Activated CD8-positive, alpha-beta memory T cell treated with anti-CD3 and anti-CD28 coated beads, Interleukin-2, amount 10 ng/mL, durations not matched to agents 7 days and 5 days (primary cell): Measurements from ENCODE around the gene PSMD12. TPM values are rescaled to one million over a fixed set of nuclear protein-coding genes. Genes with fewer than 3 reads are reported as not detected.
"Not testable (repeated sequence)": the region's sequence is repeated elsewhere in the genome, so short reads cannot be mapped to it uniquely, and the experiment has no call there.

ENCODE experiments used
- ATAC-seq: fragments of 150-1000 bp; cut with Tn5 transposase; one replicate; pipeline ENCODE4 v1.10.0; 2021; ENCODE audit warnings: moderate library complexity
- CTCF ChIA-PET: fragments of 350-600 bp; sonication (Branson Sonifier 250); formaldehyde crosslinking; loops from one replicate; lab custom pipeline; 2021; ENCODE audit warnings: antibody characterized with exemption; lab: Charles Lee
- DNase-seq: peaks from one replicate; pipeline ENCODE4 v3.0.0-alpha.2; 2020
- H3K27ac Mint-ChIP-seq: one replicate; pipeline ENCODE4 v1.8.0; 2021; ENCODE audit warnings: mild to moderate bottlenecking, mixed read lengths
- H3K27me3 Mint-ChIP-seq: one replicate; pipeline ENCODE4 v1.8.0; 2021; ENCODE audit warnings: mixed read lengths
- H3K36me3 Mint-ChIP-seq: one replicate; pipeline ENCODE4 v1.8.0; 2021; ENCODE audit warnings: mild to moderate bottlenecking, mixed read lengths
- H3K4me1 Mint-ChIP-seq: one replicate; pipeline ENCODE4 v1.8.0; 2021; ENCODE audit warnings: mixed read lengths
- H3K4me3 Mint-ChIP-seq: one replicate; pipeline ENCODE4 v1.8.0; 2021; ENCODE audit warnings: mild to moderate bottlenecking, moderate library complexity, mixed read lengths
- H3K9me3 Mint-ChIP-seq: one replicate; pipeline ENCODE4 v1.8.0; 2022; ENCODE audit warnings: low read depth, mixed read lengths
- total RNA-seq, 2 experiments: library from RNA; stranded (reverse); gene quantifications; one replicate each; pipeline ENCODE4 v1.2.3, GENCODE V29; 2021

The PSMD12 gene
- total RNA-seq, 2 experiments from 2014 or later: 52.8 to 63.2 TPM

DNA sequence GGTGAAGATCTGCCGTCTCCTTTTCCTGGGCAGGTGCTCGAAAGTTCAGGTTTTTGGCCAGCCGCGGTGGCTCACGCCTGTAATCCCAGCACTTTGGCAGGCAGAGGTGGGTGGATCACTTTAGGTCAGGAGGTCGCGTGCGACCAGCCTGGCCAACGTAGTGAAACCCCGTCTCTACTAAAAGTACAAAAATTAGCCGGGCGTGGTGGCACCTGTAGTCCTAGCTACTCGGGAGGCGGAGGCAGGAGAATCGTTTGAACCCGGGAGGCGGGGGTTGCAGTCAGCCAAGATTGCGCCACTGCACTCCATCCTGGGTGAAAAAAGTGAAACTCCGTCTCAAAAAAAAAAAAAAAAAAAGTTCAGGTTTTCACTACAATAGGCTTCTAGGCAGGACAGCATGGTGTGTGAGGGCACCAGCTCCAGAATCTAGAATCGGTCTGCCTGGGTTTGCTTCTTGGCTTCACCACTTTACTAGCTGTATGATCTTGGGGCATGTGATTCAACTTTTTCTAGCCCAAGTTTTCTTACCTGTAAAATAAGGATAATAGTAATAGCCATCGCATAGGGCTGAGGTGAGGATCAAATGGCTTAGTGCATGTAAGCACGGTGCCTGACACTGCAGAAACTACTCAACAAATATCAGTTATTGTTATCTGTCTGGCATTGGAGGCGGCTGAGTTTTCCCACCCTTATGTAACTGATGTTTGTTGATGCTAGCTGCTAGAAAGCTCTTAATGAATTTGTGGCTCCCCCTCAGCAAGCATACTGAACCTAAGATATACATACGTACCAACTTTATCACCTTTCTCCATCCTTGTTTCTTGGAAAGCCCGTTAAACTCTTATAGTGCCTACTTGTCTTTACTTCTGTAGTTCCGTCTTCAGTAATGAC lies 1.3 kb downstream of the PSMD12 start:
- peak overlapping the region; percentile 89 for H3K4me3 Mint-ChIP-seq
- DNase-seq: no peak
- H3K36me3 Mint-ChIP-seq: peaks cover 32% of the 10 kb centered on the region
- peaks cover 64% of the 10 kb centered on the region for H3K4me1 Mint-ChIP-seq
- no peak for ATAC-seq
- no peaks in the 10 kb centered on the region for H3K9me3 Mint-ChIP-seq
- peak overlapping the region; percentile 89 for H3K27ac Mint-ChIP-seq
- CTCF ChIA-PET: interaction anchor here (1.0 to 6.8 kb wide), 5 partner anchors 9 to 239 kb away, joined by 3 to 47 read pairs (median 4); partner anchors contain the start of gene PITPNC1
- no peaks in the 10 kb centered on the region for H3K27me3 Mint-ChIP-seq

DNA sequence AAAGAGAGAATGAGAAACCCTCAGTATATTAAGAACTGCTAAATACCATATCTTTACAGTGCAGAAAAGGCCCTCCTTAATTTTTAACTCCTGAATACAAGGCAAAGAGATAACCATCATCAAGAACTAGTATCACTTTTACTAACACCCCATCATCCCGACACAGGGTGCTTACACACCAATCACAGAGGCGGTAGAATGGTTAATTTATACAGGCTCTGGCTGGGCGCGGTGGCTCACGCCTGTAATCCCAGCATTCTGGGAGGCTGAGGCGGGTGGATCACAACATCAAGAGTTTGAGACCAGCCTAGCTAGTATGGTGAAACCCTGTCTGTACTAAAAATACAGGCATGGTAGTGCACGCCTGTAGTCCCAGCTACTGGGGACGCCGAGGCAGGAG lies 4.2 kb downstream of the PSMD12 start:
- Mint-ChIP-seq H3K4me1 (peaks cover 73% of the 10 kb centered on the region), H3K27me3 (no peaks in the 10 kb centered on the region), H3K36me3 (peaks cover 45% of the 10 kb centered on the region), H3K9me3 (no peaks in the 10 kb centered on the region), H3K27ac (peak overlapping the region; percentile 52), H3K4me3 (no peak overlapping the region)
- DNase-seq (no peak), ATAC-seq (no peak)
- CTCF ChIA-PET: interaction anchor here (2.1 kb wide), 1 partner anchor 17 kb away, joined by 8 read pairs; no protein-coding TSS in a partner anchor

DNA sequence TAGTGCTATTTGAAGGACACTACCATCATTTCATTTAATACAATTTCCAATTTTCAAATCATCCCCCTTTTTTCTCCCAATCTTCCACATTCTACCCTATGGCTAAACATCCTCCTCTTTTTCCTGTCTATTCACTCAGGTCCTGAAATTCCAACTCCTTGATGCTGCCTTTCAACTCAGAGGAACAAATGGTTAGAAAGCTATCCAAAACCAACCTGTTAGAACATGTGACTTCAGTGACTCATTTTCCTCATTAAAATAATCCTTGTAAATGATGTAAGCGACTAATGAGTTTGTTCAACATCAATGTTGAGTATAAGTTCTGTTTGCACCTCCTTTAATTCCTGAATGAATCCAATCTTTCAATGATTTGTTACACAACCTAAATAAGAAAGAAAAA lies 5.5 kb downstream of the PSMD12 start:
- CTCF ChIA-PET: interaction anchor here (2.1 kb wide), 1 partner anchor 18 kb away, joined by 8 read pairs; no protein-coding TSS in a partner anchor
- peaks cover 69% of the 10 kb centered on the region for H3K4me1 Mint-ChIP-seq
- ATAC-seq (no peak), DNase-seq (no peak)
- no peaks in the 10 kb centered on the region for H3K9me3 Mint-ChIP-seq
- no peaks in the 10 kb centered on the region for H3K27me3 Mint-ChIP-seq
- H3K36me3 Mint-ChIP-seq: peaks cover 49% of the 10 kb centered on the region
- peak overlapping the region; percentile 69 for H3K27ac Mint-ChIP-seq
- no peak overlapping the region for H3K4me3 Mint-ChIP-seq

DNA sequence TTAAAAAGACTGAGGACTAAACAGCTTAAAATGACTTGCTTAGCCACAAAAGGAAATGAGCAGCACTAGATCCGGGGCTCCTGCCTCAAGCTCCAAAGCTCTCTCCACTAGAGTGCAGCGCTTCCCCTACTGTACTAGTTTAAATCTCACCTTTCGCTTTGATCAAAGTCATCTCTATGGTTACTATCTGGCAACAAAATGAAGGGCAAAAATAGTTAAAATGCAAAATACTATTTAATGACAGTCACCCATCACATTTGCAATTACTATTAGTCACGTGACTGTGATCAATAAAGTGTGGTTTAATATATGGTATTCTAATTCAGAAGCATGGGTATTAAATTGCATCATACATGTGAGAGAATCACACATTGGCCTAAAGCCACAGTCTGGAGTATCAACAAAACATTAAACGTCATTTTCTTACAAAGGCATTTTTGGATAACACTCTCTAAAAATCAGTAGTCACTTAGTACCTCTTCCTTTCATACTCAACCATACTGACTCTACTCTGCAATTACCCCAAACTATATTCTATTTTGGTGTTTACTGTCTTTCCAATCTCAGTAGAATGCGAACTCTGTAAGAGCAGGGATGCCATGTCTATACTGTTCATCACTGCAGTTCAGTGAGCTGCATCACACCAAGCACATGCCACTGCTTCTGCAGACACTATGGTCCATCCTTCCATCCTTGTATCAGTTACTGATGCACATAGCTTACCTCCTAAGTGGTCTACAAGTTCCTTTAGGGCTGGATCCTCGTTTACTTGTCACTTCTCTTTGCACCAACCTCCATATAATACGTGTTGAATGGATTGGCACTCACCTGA lies 6.2 kb downstream of the PSMD12 start:
- ATAC-seq (peak; percentile 82), DNase-seq (peak; percentile 79)
- Mint-ChIP-seq H3K4me1 (peaks cover 66% of the 10 kb centered on the region), H3K27ac (peak overlapping the region; percentile 69), H3K36me3 (peaks cover 50% of the 10 kb centered on the region), H3K27me3 (no peaks in the 10 kb centered on the region), H3K9me3 (no peaks in the 10 kb centered on the region), H3K4me3 (peak overlapping the region; percentile 10)
- CTCF ChIA-PET: interaction anchor here (1.0 to 2.0 kb wide), 5 partner anchors 12 to 115 kb away, joined by 3 to 9 read pairs (median 6); no protein-coding TSS in a partner anchor

DNA sequence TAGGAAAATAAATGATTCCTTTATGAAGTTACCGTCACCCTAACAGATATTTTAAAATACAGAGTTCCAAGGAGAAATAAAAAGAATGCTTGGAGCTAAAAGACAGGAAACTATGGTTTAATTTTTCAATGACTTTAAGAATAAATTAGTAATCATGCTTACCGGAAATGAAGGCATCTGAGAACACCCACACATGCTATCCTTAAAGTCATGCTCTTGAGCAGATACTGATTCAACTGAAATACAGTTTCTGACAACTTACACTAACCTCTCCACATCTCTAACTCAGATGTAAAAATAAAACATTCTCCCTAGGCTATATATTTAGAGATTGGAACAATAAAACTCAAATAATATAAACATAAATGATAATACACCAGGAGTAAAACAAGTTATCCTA lies 7.8 kb downstream of the PSMD12 start:
- H3K4me3 Mint-ChIP-seq: peak overlapping the region; percentile 33
- peaks cover 56% of the 10 kb centered on the region for H3K4me1 Mint-ChIP-seq
- CTCF ChIA-PET: interaction anchor here (0.9 to 2.0 kb wide), 5 partner anchors 10 to 65 kb away, joined by 3 to 9 read pairs (median 6); no protein-coding TSS in a partner anchor
- ATAC-seq (peak; percentile 40), DNase-seq (no peak)
- H3K27me3 Mint-ChIP-seq: no peaks in the 10 kb centered on the region
- peaks cover 54% of the 10 kb centered on the region for H3K36me3 Mint-ChIP-seq
- H3K27ac Mint-ChIP-seq: peak overlapping the region; percentile 77
- H3K9me3 Mint-ChIP-seq: no peaks in the 10 kb centered on the region

DNA sequence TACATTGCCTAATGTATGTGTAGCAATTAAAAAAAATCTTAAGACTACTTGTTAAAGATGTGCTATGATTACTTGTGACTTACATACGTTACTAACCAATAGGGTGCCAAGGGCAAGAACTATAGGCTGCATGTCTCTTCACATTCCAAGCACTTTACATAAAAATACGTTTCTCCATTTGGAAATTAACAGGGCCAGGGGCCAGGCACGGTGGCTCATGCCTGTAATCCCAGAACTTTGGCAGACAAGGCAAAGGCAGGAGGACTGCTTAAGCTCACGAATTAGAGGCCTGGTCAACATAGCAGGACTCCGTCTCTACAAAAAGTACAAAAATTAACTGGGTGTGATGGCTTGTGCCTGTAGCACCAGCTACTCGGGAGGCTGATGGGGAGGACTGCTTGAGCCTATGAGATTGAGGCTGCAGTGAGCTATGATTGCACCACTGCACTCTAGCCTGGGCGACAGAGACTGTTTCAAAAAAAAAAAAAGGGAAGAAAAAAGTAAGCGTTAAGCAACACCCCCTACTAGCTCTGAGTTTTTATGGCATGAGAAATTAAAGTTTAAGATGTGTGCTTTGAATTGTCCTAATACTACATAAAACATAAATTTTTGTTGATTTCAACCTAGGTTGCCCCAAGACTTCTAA lies 12.3 kb downstream of the PSMD12 start:
- no peaks in the 10 kb centered on the region for H3K9me3 Mint-ChIP-seq
- H3K4me1 Mint-ChIP-seq: peaks cover 19% of the 10 kb centered on the region
- ATAC-seq (no peak), DNase-seq (no peak)
- peak overlapping the region; percentile 26 for H3K27ac Mint-ChIP-seq
- peaks cover 58% of the 10 kb centered on the region for H3K36me3 Mint-ChIP-seq
- H3K4me3 Mint-ChIP-seq: no peak overlapping the region
- CTCF ChIA-PET: interaction anchor here (0.8 to 1.2 kb wide), 2 partner anchors 11 to 352 kb away, joined by 4 to 6 read pairs; no protein-coding TSS in a partner anchor
- H3K27me3 Mint-ChIP-seq: no peaks in the 10 kb centered on the region

DNA sequence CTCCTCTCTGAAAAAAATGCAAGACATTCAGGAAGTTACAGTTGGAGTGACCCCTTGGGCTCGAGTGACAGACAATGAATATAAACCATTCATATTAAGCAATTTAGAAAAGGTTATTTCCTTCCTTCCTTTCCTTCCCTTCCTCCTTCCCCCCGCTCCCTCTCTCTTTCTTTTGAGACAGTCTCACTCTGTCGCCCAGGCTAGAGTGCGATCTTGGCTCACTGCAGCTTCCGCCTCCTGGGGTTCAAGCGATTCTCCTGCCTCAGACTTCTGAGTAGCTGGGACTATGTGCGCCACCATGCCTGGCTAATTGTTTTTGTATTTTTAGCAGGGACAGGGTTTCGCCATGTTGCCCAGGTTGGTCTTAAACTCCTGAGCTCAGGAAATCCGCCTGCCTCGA lies 13.2 kb downstream of the PSMD12 start:
- no peaks in the 10 kb centered on the region for H3K9me3 Mint-ChIP-seq
- H3K36me3 Mint-ChIP-seq: peaks cover 58% of the 10 kb centered on the region
- peaks cover 13% of the 10 kb centered on the region for H3K4me1 Mint-ChIP-seq
- no peak overlapping the region for H3K27ac Mint-ChIP-seq
- no peak for ATAC-seq
- CTCF ChIA-PET: interaction anchor here (0.8 to 1.0 kb wide), 2 partner anchors 11 to 22 kb away, joined by 3 to 4 read pairs; no protein-coding TSS in a partner anchor
- DNase-seq: no peak
- no peak overlapping the region for H3K4me3 Mint-ChIP-seq
- H3K27me3 Mint-ChIP-seq: no peaks in the 10 kb centered on the region

DNA sequence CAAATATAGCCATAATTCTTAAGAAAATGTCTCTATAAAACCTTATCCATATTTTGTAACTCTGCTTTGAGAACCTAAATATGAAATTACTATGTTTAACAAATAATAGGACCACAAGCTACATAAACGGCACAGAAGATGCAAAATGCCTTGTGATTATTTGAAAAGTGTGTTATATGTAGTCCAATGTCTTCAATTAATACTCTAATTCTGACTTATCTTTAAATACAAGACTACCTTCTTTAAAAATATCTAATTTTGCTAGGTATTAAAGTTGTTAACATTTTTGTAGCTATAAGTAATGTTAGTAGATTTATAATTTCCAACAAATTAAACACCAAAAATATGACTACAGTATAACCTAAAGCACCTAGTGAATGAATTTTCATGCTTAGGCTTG lies 17.0 kb downstream of the PSMD12 start:
- H3K27ac Mint-ChIP-seq: no peak overlapping the region
- H3K36me3 Mint-ChIP-seq: peaks cover 68% of the 10 kb centered on the region
- peaks cover 3% of the 10 kb centered on the region for H3K4me1 Mint-ChIP-seq
- no peak for DNase-seq
- no peak overlapping the region for H3K4me3 Mint-ChIP-seq
- H3K9me3 Mint-ChIP-seq: no peaks in the 10 kb centered on the region
- ATAC-seq: no peak
- CTCF ChIA-PET: interaction anchor here (1.0 to 1.5 kb wide), 2 partner anchors 9 to 128 kb away, joined by 3 to 9 read pairs; no protein-coding TSS in a partner anchor
- H3K27me3 Mint-ChIP-seq: no peaks in the 10 kb centered on the region

DNA sequence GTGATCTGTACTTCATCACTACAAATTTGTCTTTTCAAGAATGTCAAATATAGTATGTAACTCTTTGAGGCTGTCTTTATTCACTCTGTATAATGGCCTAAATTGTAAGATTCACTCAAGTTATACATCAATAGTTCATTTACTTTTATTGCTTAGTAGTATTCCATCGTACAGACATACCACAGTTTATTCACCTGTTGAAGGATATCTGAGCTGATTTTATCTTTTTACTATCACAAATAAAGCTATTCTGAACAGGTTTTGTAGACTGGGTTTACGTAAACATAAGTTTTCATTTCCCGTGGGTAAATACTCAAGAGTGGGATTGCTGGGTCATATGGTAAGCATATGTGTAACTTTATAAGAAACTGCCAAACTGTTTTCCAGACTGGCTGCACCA lies 18.6 kb downstream of the PSMD12 start:
- no peak overlapping the region for H3K27ac Mint-ChIP-seq
- H3K4me3 Mint-ChIP-seq: no peak overlapping the region
- DNase-seq (no peak), ATAC-seq (no peak)
- peaks cover 1% of the 10 kb centered on the region for H3K4me1 Mint-ChIP-seq
- no peaks in the 10 kb centered on the region for H3K27me3 Mint-ChIP-seq
- CTCF ChIA-PET: no interaction called here
- peaks cover 67% of the 10 kb centered on the region for H3K36me3 Mint-ChIP-seq
- no peaks in the 10 kb centered on the region for H3K9me3 Mint-ChIP-seq

DNA sequence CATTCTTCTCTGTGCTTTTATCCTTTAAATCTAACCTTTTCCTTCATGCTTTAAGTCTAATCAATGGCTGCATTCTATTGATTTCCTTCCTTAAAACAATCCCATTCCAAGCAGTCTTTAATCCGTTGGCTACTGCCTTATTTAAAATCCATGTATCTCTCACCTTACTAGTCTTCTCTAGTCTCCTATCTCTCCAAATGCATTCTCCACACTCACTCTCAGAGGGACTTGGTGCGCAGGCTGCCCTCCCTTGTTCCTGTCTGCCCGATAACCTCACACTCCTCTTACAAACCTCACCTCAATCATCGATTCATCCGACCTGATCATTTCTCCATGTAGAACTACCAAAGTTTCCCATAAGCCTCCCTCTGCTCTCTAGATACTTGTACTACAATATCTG lies 23.1 kb downstream of the PSMD12 start:
- no peak overlapping the region for H3K27ac Mint-ChIP-seq
- H3K4me3 Mint-ChIP-seq: no peak overlapping the region
- ATAC-seq (no peak), DNase-seq (no peak)
- H3K36me3 Mint-ChIP-seq: peaks cover 61% of the 10 kb centered on the region
- H3K4me1 Mint-ChIP-seq: no peaks in the 10 kb centered on the region
- H3K9me3 Mint-ChIP-seq: no peaks in the 10 kb centered on the region
- CTCF ChIA-PET: no interaction called here
- H3K27me3 Mint-ChIP-seq: no peaks in the 10 kb centered on the region

DNA sequence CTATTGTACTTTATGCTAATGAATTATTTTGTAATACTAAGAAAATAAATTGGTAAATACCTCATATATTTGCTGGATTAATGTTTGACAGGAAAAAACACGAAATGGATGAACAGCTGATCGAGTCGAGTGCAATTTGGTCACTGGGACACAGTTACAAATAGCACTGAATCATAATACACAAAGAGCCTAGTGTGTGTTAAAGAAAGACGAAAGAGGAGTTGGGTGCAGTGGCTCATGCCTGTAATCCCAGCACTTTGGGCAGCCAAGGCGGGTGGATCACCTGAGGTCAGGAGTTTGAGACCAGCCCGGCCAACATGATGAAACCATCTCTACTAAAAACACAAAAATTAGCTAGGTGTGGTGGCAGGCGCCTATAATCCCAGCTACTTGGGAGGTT lies 28.0 kb downstream of the PSMD12 start:
- not testable (repeated sequence) for H3K4me3 Mint-ChIP-seq, H3K27ac Mint-ChIP-seq, ATAC-seq, DNase-seq, H3K9me3 Mint-ChIP-seq, H3K4me1 Mint-ChIP-seq, H3K27me3 Mint-ChIP-seq
- CTCF ChIA-PET: interaction anchor here (0.9 to 1.1 kb wide), 2 partner anchors 117 to 179 kb away, joined by 3 read pairs; no protein-coding TSS in a partner anchor
- H3K36me3 Mint-ChIP-seq: peaks cover 36% of the 10 kb centered on the region

DNA sequence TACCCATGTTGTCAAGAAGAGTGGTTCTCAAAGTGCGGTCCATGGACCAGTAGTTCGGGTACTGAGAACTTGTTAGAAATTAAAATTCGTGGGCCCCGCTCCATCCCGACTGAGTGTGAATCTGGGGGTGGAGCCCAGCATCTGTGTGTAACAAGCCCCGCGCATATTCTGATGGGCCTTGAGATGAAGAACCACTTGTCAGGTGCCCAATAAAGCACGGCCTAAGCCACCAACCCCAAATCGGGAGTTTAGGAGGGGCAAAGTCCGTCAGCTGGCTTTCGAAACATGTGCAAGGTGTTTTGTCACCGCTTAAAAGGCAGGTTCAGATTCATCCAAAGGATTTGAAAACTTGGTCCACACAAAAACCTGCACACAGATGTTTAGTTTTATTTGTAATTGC lies 29.5 kb downstream of the PSMD12 start:
- CTCF ChIA-PET: no interaction called here
- Mint-ChIP-seq H3K36me3 (peaks cover 26% of the 10 kb centered on the region), H3K4me1 (no peaks in the 10 kb centered on the region), H3K27ac (no peak overlapping the region), H3K9me3 (no peaks in the 10 kb centered on the region), H3K27me3 (no peaks in the 10 kb centered on the region), H3K4me3 (no peak overlapping the region)
- DNase-seq (no peak), ATAC-seq (no peak)
